Mucosa of stomach (tissue), 1 donor: ENCODE measurements around the gene SMDT1.
A peak's percentile ranks its signal among the peaks of the same experiment; 100 is the strongest.

ENCODE experiments used
- H3K27me3 ChIP-seq: one replicate; pipeline ENCODE4 v1.7.0; 2013; ENCODE audit warnings: mild to moderate bottlenecking, low read length; ENCODE audit not compliant: control insufficient read depth, insufficient read depth
- H3K36me3 ChIP-seq: one replicate; pipeline ENCODE4 v1.7.0; 2013; ENCODE audit warnings: low read length; ENCODE audit not compliant: control insufficient read depth, insufficient read depth
- H3K4me1 ChIP-seq: one replicate; pipeline ENCODE4 v1.7.0; 2013; ENCODE audit warnings: mild to moderate bottlenecking, low read length; ENCODE audit not compliant: control insufficient read depth, insufficient read depth
- H3K4me3 ChIP-seq: one replicate; pipeline ENCODE4 v1.7.0; 2013; ENCODE audit warnings: low read length
- H3K9ac ChIP-seq: one replicate; pipeline ENCODE4 v1.7.0; 2013; ENCODE audit warnings: mild to moderate bottlenecking, low read length, moderate library complexity
- H3K9me3 ChIP-seq: one replicate; pipeline ENCODE4 v1.7.0; 2013; ENCODE audit warnings: mild to moderate bottlenecking, low read length, moderate library complexity; ENCODE audit not compliant: control insufficient read depth
- donor health status: Pancreatic carcinoma.

SMDT1 gene

GRCh38 chr22:42074132-42074811 lies 5.2 kb upstream of the SMDT1 start, which contains the start of gene PHETA2:
Gene PHETA2, plus strand, starts transcription at chr22:42074248. Its CDS starts 3,046 bp downstream, at chr22:42077294.
- Histone ChIP-seq H3K4me3 (peak within 1 kb of the TSS; percentile 88), H3K36me3 (peaks cover 4% of the 10 kb centered on the region), H3K27me3 (no peaks in the 10 kb centered on the region), H3K9me3 (no peaks in the 10 kb centered on the region), H3K4me1 (peaks cover 54% of the 10 kb centered on the region), H3K9ac (peak within 1 kb of the TSS; percentile 95)

- Histone ChIP-seq H3K9ac (peak overlapping the region; percentile 95), H3K4me3 (peak overlapping the region; percentile 88), H3K36me3 (peaks cover 4% of the 10 kb centered on the region), H3K27me3 (no peaks in the 10 kb centered on the region), H3K4me1 (peaks cover 48% of the 10 kb centered on the region), H3K9me3 (no peaks in the 10 kb centered on the region)
These were observed 4.4 kb upstream of the SMDT1 start for GRCh38 chr22:42074846-42075676.

GRCh38 chr22:42076764-42077485 lies 2.6 kb upstream of the SMDT1 start:
- H3K9me3 ChIP-seq: no peaks in the 10 kb centered on the region
- H3K4me1 ChIP-seq: peaks cover 43% of the 10 kb centered on the region
- H3K4me3 ChIP-seq: no peak overlapping the region
- H3K9ac ChIP-seq: no peak overlapping the region
- peaks cover 9% of the 10 kb centered on the region for H3K36me3 ChIP-seq
- no peaks in the 10 kb centered on the region for H3K27me3 ChIP-seq

GRCh38 chr22:42077486-42078125 lies 1.9 kb upstream of the SMDT1 start:
- Histone ChIP-seq H3K9me3 (no peaks in the 10 kb centered on the region), H3K9ac (no peak overlapping the region), H3K4me1 (peaks cover 46% of the 10 kb centered on the region), H3K27me3 (no peaks in the 10 kb centered on the region), H3K4me3 (no peak overlapping the region), H3K36me3 (peaks cover 9% of the 10 kb centered on the region)

GRCh38 chr22:42078469-42079318 lies 806 bp upstream of the SMDT1 start:
- no peaks in the 10 kb centered on the region for H3K9me3 ChIP-seq
- H3K27me3 ChIP-seq: no peaks in the 10 kb centered on the region
- H3K4me3 ChIP-seq: peak overlapping the region; percentile 47
- peaks cover 9% of the 10 kb centered on the region for H3K36me3 ChIP-seq
- H3K4me1 ChIP-seq: peaks cover 42% of the 10 kb centered on the region
- H3K9ac ChIP-seq: peak overlapping the region; percentile 92

- Histone ChIP-seq H3K36me3 (peaks cover 13% of the 10 kb centered on the region), H3K4me1 (peaks cover 32% of the 10 kb centered on the region), H3K9ac (peak overlapping the region; percentile 92), H3K9me3 (no peaks in the 10 kb centered on the region), H3K27me3 (no peaks in the 10 kb centered on the region), H3K4me3 (peak overlapping the region; percentile 56)
These were observed 787 bp downstream of the SMDT1 start for GRCh38 chr22:42080287-42080686.

- no peaks in the 10 kb centered on the region for H3K9me3 ChIP-seq
- H3K36me3 ChIP-seq: peaks cover 8% of the 10 kb centered on the region
- no peaks in the 10 kb centered on the region for H3K27me3 ChIP-seq
- no peak overlapping the region for H3K4me3 ChIP-seq
- H3K9ac ChIP-seq: no peak overlapping the region
- H3K4me1 ChIP-seq: peaks cover 17% of the 10 kb centered on the region
These were observed 3.6 kb downstream of the SMDT1 start for GRCh38 chr22:42083119-42083518.

- Histone ChIP-seq H3K9ac (no peak overlapping the region), H3K36me3 (peaks cover 8% of the 10 kb centered on the region), H3K4me3 (no peak overlapping the region), H3K4me1 (peaks cover 9% of the 10 kb centered on the region), H3K9me3 (no peaks in the 10 kb centered on the region), H3K27me3 (no peaks in the 10 kb centered on the region)
These were observed 5.4 kb downstream of the SMDT1 start for GRCh38 chr22:42084874-42085273.

GRCh38 chr22:42086051-42086450 lies 6.6 kb downstream of the SMDT1 start:
- H3K27me3 ChIP-seq: no peaks in the 10 kb centered on the region
- no peak overlapping the region for H3K4me3 ChIP-seq
- peaks cover 10% of the 10 kb centered on the region for H3K4me1 ChIP-seq
- H3K36me3 ChIP-seq: peaks cover 8% of the 10 kb centered on the region
- no peak overlapping the region for H3K9ac ChIP-seq
- no peaks in the 10 kb centered on the region for H3K9me3 ChIP-seq

- Histone ChIP-seq H3K4me1 (peaks cover 10% of the 10 kb centered on the region), H3K27me3 (no peaks in the 10 kb centered on the region), H3K9ac (peak within 1 kb of the TSS; percentile 91), H3K36me3 (no peaks in the 10 kb centered on the region), H3K4me3 (peak within 1 kb of the TSS; percentile 57), H3K9me3 (no peaks in the 10 kb centered on the region)
These were observed 11.3 kb downstream of the SMDT1 start, which contains the start of gene NDUFA6 for GRCh38 chr22:42090596-42091454. Gene NDUFA6, minus strand, starts transcription at chr22:42090772. Its CDS starts 28 bp downstream, at chr22:42090744.
